Activated T-helper 1 cell treated with anti-CD3 and anti-CD28 coated beads, Interleukin-2, amount 50 U/mL, for 16 hours (primary cell): ENCODE data around the gene EYS.

Experiments used
- DNase-seq, 2 donors: peaks; one replicate each; pipeline ENCODE4 v3.0.0-alpha.2; 2020; ENCODE audit warnings: low read depth in 1 of 2, low spot score in 1 of 2

The EYS gene

DNA sequence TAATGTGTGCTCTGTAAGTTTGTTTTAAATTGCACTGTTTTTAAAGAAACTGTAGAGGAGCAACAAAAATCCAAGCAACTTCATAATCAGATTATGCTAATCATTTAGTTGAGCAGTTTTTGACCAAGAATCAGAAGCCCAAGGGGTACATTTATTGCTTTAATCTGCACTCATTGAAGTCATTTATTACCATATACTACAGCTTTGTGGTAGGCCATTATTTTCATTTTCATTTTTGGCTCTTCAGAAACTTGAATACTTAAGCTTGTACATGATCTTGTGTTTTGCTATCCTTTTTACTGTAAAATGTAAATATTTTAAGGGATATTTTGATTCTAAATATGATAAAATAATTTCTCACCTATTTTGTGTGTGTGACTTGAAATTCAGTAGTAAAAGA is 1992.9 kb downstream of the EYS start:
- no peak for DNase-seq

DNA sequence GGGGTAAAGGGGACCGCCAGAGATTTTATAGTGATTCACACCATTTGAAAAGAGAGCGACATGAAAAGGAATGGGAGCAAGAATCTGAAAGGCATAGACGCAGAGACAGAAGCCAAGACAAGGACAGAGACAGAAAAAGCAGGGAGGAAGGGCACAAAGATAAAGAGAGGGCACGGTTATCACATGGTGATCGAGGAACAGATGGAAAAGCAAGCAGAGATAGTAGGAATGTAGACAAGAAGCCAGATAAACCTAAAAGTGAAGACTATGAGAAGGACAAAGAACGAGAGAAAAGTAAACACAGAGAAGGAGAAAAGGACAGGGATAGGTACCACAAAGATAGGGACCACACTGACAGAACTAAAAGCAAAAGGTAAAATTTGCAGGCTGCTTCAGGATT is 1993.7 kb downstream of the EYS start:
- no peak for DNase-seq

DNA sequence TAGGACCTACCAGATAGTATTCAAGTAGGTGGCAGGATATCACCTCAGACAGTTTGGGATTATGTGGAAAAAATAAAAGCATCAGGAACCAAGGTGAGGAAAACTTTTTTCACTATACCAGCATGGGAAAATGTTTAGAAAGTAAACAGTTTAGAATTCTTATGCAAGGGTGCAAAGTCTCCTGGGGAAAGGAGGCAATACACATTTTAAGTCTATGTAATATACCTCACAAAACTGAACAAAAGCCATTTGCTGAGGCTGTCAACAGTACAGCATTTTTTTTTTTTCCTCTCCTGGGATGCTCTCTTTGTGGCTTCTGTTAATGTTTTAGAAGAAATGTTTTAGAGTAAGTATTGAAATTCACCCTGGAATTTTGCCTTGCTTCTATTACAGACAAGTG is 1997.9 kb downstream of the EYS start:
- DNase-seq, result no peak

DNA sequence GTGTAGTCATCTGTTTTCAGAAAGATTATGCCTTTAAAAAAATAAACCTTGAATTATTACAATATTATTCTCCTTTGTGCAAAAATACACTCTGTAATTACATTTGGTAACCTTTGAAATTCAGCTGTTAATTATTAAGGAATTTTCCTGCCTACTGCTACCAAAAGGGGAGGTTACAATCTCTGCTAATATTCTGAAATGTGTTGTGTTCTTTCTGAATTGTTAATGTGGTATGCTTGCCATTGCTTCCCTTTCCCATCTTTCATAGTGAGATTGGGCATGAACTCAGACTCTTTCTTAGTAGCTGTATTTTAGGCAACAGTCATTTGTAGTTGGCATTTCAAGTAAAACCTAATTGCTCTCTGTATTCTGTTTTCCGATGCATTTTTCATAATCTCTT is 1998.4 kb downstream of the EYS start:
- DNase-seq, result no peak

DNA sequence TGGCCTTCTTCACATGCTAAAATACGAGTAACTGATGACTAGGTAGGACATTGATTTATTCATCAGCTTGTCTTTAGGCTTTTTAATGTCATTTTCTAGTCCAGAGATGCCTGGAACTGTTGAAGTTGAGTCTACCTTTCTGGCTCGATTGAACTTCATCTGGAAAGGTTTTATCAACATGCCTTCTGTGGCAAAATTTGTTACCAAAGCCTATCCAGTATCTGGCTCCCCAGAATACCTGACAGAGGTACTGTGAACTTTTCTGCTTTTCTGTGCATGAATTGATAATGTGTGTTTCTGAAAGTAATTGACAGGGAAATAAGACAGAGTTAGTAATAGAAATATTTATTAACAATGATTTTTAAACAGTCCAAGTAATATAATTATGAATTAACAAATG is 2000.4 kb downstream of the EYS start:
- no peak for DNase-seq

DNA sequence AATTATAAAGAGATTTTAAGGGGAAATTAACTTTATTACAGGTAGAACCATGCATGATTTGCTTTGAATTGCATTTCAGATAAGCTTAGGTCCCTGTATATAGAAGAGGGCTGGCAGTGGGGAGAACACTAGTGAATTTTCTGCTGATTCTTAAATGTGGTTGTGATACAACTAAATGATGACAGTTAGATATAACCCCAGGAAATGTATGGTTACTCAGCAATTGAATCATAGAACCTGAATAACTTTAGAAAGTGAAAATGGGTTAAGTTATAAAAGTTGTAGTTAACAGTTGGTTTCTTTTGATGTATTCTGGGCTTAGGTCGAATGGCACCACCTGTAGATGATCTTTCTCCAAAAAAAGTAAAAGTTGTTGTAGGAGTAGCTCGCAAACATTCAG is 2001.3 kb downstream of the EYS start:
- no peak for DNase-seq

DNA sequence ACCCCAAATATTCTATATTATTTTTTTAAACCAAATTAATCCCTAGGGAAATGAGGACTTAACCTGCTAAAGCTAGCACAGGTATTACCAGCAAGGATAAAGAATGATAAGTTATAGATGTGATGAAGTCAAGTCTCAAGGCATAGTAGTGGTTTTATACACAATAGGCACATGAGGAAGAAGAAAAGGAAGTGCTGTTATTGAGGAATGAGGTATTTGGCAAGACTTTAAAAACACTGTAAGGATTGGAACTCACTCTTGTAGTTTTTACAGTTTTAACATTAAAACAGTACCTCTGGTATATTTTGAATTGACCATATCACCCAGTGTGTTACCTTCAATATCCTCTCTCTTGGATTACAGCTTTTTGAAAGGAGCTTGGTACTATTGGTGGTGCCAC is 2016.8 kb downstream of the EYS start:
- DNase-seq, result no peak

DNA sequence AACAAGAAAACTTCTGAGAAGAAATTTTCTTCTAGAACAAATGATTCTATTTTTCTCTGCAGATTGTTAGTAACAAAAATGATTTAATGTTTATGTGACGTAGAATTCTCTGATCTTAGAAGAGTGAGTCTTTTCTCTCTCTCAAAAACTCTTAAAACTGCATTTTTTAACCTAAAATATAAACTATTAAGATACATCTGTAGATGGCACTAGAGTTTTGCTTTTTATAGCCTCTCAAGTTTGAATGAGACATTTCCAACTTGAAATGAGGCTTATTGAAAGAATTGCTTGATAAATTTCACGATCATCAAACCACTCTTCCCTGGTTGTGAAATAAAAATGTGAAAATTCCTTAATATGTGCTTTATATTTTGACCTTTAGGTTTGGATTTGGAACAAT is 2017.6 kb downstream of the EYS start:
- DNase-seq, result no peak

DNA sequence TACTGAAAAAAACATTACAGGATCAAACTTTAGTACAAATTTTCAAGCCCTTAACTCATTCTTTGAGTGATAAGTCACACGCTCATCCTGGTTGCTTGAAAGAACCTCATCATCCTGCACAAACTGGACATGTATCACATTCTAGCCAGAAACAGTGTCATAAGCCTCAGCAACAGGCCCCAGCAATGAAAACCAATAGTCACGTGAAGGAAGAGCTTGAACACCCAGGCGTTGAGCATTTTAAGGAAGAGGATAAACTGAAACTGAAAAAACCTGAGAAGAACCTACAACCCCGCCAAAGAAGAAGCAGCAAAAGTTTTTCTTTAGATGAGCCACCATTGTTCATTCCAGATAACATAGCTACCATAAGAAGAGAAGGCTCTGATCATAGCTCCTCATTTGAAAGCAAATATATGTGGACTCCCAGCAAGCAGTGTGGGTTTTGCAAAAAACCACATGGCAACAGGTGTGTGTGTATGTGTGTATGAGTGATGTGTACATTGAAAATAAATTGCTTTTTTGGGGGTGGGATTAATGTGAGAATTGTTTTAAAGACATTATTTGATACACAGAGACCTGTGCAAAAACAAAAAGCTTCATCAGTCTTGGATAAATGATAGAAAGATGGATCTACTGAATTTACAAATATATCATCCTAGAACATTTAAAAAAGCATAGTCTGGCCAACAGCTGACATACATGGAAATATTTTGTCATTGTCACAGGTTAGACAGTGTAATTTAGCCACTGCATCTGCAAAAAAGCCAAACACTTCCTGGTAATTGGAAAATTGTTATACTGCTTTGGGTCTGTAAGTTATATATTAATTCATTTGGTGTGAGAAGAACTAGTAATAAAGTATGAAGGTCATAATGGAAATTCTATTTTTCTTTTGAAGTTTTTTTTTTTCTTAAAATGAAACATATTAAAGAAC is 2021.3 kb downstream of the EYS start:
- no peak for DNase-seq

DNA sequence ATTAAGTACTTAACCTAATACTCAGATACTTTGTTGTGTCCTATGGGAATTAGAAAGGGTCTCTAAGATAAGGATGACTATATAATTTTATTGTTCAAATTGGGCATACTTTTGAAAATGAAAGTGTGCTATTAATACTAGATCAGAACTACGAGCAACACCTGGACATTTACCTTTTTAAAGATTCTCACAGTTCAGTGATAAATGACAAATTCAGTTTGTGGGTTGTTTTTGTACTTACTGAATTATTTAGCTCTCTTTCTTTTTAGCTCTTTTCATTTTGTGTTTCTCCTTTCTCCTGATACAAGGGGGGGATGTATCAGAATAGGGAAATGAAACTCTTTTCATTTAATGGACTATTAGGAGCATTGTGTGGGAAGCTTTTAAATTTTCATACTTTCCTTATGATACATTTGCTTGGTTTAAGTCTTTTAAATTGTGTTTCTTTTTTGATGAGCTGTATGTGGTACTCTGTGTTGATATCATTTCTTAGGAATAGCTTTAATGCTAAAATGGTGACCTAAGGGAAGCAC is 2023.9 kb downstream of the EYS start:
- no peak for DNase-seq

DNA sequence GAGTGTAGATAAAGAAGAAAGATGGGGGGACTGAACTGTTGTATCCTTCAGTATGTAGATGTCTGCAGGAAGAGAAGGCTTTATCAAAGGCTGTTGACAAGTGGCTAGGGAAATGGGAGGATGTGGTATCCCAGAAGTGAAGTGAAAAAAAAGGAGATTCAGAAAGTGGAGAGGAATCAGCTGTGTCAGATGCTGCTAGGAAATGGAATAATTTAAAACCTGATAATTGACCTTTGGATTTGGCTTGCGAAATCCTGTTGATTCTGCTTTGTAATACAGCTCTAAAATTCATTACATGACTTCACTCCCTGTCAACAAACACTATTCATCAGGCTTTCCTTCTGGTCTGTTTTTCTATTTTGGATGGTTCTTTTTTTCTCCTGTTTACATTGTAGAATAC is 2029.7 kb downstream of the EYS start:
- DNase-seq, result no peak

DNA sequence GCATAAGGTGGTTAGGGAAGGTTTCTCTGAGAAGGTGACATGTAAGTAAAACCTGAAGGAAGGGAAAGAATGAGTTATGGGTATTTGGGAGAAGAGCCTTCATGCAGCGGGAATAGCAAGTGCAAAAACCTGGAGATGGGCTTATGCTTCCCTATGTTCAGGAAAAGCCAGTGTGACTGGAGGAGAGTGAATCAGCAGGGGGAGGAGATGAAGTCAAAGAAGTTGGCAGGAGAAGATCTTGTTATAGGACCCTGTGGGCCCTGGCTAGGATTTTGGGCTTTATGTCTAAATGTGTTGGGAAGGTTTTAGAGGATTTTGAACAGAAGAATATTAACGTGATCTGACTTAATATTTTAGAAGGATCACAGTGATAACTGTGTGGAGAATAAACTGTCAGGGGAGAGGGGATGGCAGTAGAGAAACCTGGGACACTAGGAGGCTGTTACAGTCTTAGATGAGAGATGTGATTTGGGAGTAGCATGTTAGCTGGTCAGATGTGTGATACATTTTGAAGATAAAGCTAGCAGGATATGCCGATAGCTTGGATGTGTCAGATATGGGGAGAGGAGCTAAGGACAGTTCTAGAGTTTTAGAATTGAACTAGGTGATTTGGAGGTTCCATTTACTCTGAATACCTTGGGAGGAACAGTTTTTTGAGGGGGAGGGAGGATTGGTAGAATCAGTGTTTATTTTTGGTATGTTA is 2030.5 kb downstream of the EYS start:
- no peak for DNase-seq

DNA sequence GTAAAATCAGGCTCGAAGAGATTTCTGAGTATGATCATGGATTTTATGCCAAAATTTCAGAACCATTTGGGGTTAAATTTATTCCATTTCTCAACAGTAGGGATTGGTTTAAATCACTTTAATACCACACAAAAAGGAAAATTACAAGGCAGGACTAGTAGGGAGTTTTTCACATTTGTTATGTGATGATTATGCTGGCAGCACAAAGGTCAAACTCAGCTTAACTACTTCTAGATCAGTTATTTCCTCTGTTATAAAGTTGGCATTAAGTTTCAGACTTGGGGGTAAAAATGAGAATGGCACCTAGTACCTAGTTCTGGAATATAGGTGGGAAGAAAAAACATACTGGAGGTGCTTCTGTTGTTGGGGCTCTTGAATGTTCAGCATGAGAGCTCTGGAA is 2031.9 kb downstream of the EYS start:
- DNase-seq, result no peak

DNA sequence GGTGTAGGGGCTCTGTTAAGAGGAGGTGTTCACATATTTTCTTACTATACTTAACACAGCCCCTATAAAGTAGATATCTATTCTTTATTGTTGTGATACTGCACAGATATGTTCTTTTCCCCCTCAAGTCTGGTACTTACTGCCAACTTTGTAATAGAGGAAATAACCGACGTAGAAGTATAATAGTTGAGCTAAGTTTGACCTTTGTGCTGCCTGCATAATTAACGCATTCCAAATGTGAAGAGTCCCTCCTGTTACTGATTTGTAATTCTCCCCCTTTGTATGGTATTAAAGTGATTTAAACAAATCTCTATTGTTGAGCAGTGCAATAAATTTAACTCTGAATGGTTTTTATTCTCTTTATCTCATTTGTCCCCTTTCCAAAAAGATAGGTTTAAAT is 2032.4 kb downstream of the EYS start:
- no peak for DNase-seq

DNA sequence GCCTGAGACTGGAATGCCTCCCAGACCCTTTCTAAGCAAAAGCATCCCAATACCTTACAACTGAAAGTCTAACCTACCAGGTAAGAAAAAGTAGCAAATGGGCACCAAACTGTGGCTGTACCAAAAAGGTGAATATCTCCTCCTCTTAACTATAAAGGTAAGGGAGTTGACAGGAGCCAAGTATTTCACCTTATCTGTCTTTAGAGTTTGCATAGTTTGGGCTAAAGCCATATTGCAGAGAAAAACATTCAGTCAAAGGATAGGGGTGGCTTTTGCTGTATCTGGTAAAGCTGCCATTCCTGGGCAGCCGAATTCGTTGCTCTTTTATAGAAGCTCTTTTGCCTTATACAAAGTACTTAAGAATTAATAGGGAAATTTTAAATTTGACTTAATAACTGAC is 2033.3 kb downstream of the EYS start:
- no peak for DNase-seq

DNA sequence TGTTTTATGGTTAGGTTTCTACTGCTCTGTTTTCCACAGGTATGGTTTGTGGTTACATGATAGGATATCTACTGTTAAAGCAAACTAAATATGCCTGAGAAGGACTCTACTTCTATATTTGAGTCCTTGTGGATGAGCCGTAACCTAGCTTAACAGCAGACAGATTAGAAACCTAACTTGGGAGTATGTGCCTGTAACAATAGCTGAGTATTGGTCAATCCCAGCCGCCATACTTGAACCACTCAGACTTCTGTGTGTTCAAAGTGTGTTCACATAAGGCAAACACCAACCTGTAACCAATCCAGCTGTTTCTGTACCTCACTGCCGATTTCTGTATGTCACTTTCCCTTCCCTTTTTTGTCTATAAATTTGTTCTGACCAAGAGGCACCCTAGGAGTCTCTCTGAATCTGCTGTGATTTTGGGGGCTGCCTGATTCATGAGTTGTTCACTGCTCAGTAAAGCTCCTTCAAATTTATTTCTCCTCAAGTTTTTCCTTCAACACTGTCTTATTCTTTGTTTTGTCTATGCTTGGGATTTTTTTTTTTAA is 2034.4 kb downstream of the EYS start:
- DNase-seq, result no peak

DNA sequence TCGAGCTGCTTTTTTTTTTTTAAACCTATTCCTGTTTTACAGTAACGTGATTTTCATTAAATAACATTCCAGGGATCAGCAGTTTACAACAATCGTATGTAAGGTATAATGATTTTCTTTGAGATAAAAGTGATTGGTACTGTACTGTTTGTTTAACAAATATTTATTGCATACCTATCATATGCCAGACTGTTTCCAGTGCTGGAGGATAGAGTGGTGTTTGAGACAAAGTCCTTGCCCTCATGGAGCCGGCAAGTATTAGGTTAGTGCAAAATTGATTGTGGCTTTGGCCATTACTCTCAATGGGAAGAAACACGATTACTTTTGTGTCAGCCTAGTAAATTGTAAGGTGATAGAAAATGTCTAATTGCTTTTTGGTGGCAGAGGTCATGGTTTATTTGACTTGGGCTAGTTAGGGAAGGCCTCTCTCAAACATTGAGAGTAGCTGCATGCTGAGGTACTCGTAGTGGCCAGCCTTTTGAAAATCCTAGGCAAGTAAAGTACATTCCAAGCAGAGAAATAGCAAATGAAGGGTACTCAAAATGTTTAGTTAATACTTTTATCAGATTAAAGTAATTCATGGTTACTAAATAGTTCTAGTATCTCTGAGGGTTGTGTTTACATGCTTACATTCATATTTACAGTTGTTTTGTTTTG is 2035.8 kb downstream of the EYS start:
- DNase-seq, result no peak
